ENCODE measurements around the gene TSR3. TPM values are rescaled to one million over a fixed set of nuclear protein-coding genes. Genes with fewer than 3 reads are reported as not detected.

Gene TSR3
- total RNA-seq, 1 experiment from 2014 or later = 58.8 TPM

DNA sequence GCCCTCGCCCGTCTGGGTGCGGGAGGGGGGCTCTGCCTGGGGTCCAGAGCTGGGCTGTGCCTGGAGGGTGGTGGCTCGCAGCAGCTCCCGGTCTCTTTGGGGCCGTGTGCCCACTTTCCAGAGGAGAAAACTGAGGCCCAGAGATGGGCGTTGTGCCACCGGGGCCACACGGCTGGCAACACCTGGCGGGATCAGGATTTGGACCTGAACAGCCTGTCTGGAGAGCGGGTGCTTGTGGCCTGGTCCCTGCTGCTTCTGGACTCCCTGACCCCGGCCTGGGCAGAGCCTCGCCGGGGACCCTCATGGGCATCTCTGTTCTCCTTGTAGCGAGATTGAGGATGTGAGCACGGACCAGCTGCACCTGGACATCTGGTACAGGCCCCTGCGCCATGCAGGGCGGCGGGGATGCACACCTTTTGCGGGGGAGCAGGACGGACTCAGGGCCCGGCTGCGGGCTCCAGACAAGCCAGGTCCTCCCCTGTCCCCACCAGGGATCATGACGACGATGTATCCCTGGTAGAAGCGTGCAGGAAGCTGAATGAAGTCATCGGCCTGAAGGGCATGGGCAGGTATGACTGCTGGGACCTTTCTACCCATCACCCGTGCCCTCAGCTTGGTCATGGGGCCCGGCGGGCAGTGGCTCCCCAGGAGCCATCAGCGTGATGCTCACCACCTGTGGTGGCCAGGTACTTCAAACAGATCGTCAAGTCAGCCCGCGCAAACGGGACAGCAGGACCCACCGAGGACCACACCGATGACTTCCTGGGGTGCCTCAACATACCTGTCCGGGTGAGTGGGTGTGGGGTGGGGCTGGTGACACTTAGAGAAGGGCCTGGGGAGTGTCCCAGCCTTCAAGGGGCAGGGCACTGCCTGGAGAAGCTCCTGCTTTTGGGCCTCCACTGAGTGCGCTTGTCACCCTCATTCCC is 9.9 kb downstream of the TSR3 start:
- no peak overlapping the region for H3K14ac ChIP-seq (ENCODE audit: insufficient read depth, low read length)
- no peak overlapping the region for H2BK12ac ChIP-seq (ENCODE audit: insufficient read length, low read depth, low read length)
- no CpG with 5 or more reads among the region's 39 CpGs for WGBS (ENCODE audit: extremely low coverage, insufficient read length, low lambda C conversion rate)
- no peak overlapping the region for H2BK120ac ChIP-seq (ENCODE audit: low read depth, low read length, poor library complexity, severe bottlenecking)
- no peak overlapping the region for H3K9ac ChIP-seq (ENCODE audit: extremely low read depth, insufficient read length, low read length)
- DNase-seq = no peak
- no peak overlapping the region for H3K27ac Mint-ChIP-seq
- no peak overlapping the region for H4K91ac ChIP-seq (ENCODE audit: insufficient read length, low read depth, low read length)
- H3K4ac ChIP-seq (ENCODE audit: low read depth, low read length) = no peak overlapping the region
- H3K79me2 ChIP-seq (ENCODE audit: insufficient read depth, low read length) = no peaks in the 10 kb centered on the region
- no peak overlapping the region for H3K18ac ChIP-seq (ENCODE audit: insufficient read length, low read depth, low read length)
- peaks cover 23% of the 10 kb centered on the region for H3K27me3 Mint-ChIP-seq (ENCODE audit: low read depth)
- H3K27me3 ChIP-seq (ENCODE audit: insufficient read depth, low read length) = no peaks in the 10 kb centered on the region
- H2BK15ac ChIP-seq (ENCODE audit: low read depth, low read length) = no peak overlapping the region
- TF ChIP-seq, protein P1, sequence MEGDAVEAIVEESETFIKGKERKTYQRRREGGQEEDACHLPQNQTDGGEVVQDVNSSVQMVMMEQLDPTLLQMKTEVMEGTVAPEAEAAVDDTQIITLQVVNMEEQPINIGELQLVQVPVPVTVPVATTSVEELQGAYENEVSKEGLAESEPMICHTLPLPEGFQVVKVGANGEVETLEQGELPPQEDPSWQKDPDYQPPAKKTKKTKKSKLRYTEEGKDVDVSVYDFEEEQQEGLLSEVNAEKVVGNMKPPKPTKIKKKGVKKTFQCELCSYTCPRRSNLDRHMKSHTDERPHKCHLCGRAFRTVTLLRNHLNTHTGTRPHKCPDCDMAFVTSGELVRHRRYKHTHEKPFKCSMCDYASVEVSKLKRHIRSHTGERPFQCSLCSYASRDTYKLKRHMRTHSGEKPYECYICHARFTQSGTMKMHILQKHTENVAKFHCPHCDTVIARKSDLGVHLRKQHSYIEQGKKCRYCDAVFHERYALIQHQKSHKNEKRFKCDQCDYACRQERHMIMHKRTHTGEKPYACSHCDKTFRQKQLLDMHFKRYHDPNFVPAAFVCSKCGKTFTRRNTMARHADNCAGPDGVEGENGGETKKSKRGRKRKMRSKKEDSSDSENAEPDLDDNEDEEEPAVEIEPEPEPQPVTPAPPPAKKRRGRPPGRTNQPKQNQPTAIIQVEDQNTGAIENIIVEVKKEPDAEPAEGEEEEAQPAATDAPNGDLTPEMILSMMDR (conservative IDR thresholded peaks at IDR 0.05) = no peak
- H3K4me2 ChIP-seq (ENCODE audit: insufficient read depth, insufficient read length, low read length) = no peak overlapping the region
- H2AK5ac ChIP-seq (ENCODE audit: insufficient read length, low read length) = no peak overlapping the region
- no peaks in the 10 kb centered on the region for H3K9me3 ChIP-seq (ENCODE audit: control insufficient read depth, low read depth, low read length)
- H4K5ac ChIP-seq (ENCODE audit: insufficient read length, low read depth, low read length) = no peak overlapping the region
- no peaks in the 10 kb centered on the region for H3K36me3 Mint-ChIP-seq (ENCODE audit: insufficient read depth in 1 of 3, low read depth in 3 of 3)
- no peak overlapping the region for H3K56ac ChIP-seq (ENCODE audit: insufficient read length, low read depth, low read length)
- H3K4me1 Mint-ChIP-seq = peaks cover 6 to 7% of the 10 kb centered on the region in 2 experiments
- H2BK20ac ChIP-seq (ENCODE audit: low read depth, low read length, poor library complexity, severe bottlenecking) = no peak overlapping the region
- no peaks in the 10 kb centered on the region for H3K79me1 ChIP-seq (ENCODE audit: insufficient read depth, low read depth, low read length, poor library complexity, severe bottlenecking)
- H3K23me2 ChIP-seq (ENCODE audit: insufficient read length, low read depth, low read length, poor library complexity, severe bottlenecking) = no peaks in the 10 kb centered on the region
- H2BK5ac ChIP-seq (ENCODE audit: insufficient read length, low read length) = no peak overlapping the region
- no peak overlapping the region for H3T11ph ChIP-seq (ENCODE audit: low read length)
- H4K8ac ChIP-seq (replicated peaks; ENCODE audit: insufficient read length, low read depth, low read length) = no peak overlapping the region
- no peaks in the 10 kb centered on the region for H3K4me1 ChIP-seq (ENCODE audit: insufficient read depth, low read length)
- H3K4me3 Mint-ChIP-seq = peak overlapping the region in 1 of 2 experiments; percentile 55; a peak in 2 of 5 replicates
- no peak overlapping the region for H2AFZ ChIP-seq (ENCODE audit: low read length)
- H3K9me3 Mint-ChIP-seq = no peaks in the 10 kb centered on the region
- no peaks in the 10 kb centered on the region for H4K20me1 ChIP-seq (ENCODE audit: control insufficient read depth, insufficient read depth, insufficient read length)
- H3K23ac ChIP-seq (ENCODE audit: insufficient read length, low read depth, low read length) = no peak overlapping the region
- no peak overlapping the region for H3K27ac ChIP-seq (ENCODE audit: insufficient read length, low read depth, low read length)
